ENCODE measurements around the gene MLIP.

DNA sequence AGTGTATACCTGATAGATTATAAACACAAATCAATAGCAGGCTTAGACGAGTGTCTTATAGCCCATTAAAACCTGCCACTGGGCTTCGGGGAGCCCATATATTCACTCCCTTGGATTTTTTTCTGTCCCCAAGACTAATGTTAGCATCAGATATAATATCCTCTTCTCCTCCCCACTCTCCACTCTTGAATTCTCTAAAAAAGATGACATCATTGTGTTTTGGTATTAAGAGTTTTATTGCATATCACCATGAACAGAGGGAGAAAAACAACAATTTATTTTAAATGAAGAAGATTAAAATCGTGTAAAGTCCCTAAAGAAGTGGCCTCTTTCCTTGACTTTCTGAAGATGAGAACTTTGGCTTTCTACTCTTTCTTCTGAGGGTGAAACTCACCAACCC, 84.4 kb downstream of the MLIP start:
- TF ChIP-seq, protein P1, sequence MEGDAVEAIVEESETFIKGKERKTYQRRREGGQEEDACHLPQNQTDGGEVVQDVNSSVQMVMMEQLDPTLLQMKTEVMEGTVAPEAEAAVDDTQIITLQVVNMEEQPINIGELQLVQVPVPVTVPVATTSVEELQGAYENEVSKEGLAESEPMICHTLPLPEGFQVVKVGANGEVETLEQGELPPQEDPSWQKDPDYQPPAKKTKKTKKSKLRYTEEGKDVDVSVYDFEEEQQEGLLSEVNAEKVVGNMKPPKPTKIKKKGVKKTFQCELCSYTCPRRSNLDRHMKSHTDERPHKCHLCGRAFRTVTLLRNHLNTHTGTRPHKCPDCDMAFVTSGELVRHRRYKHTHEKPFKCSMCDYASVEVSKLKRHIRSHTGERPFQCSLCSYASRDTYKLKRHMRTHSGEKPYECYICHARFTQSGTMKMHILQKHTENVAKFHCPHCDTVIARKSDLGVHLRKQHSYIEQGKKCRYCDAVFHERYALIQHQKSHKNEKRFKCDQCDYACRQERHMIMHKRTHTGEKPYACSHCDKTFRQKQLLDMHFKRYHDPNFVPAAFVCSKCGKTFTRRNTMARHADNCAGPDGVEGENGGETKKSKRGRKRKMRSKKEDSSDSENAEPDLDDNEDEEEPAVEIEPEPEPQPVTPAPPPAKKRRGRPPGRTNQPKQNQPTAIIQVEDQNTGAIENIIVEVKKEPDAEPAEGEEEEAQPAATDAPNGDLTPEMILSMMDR (conservative IDR thresholded peaks at IDR 0.05; ENCODE audit: low read length) = no peak
- no peak for TF ChIP-seq EZH2phosphoT487 (IDR thresholded peaks at IDR 0.05; ENCODE audit: borderline replicate concordance, low read depth, low read length)
